Heart left ventricle (tissue), 13 donors: ENCODE measurements around the gene CASZ1.

Source experiments
- CTCF ChIP-seq, 12 donors: fragments of 200-600 bp; sonication (generic) in 4 of 12; IDR thresholded peaks; one replicate each; pipeline versions ENCODE4 v1.5.0 to v1.8.0; 2018 to 2022; ENCODE audit warnings: antibody characterized with exemption in 12 of 12, mild to moderate bottlenecking in 5 of 12
- POLR2A ChIP-seq, 2 donors: fragments of 450-650 bp; IDR thresholded peaks; one replicate each; pipeline ENCODE4 v1.6.1; 2017; ENCODE audit warnings: antibody characterized with exemption in 2 of 2, mild to moderate bottlenecking in 2 of 2, moderate library complexity in 2 of 2
- donor health status: ischemic (EF 13 %, LVEDD 7.1; RV severe dilation, severe dysfunction).
- donor health status: DM: no; HTN: yes; CAD: no.
- donor health status: DM: no; HTN: no; CAD: no.
- donor health status: ischemic (EF 25% LVEDD 6.9; RV normal size, moderate dysfunction).
- donor health status: ischemic (EF 25% LVEDD 5.7; RV mildly dilated, moderate dysfunction).
- donor health status: ischemic (EF 35%, LVEDD 5.7; RV mildly dilated, moderate dysfunction).
- donor health status: nonischemic (EF 11% LVEDD 7.7; RV severe dilation, severe dysfunction).
- donor health status: DM: yes; HTN: yes; CAD: no.
- donor health status: PGD.
- donor health status: ischemic (EF 29% LVEDD 5.4; RV normal size, mild dysfunction).
- donor health status: nonischemic (EF 23%, LVEDD 6.1; RV moderate dilation, normal function).

GRCh38 chr1:10613340-10613739 lies 183.1 kb downstream of the CASZ1 start:
- TF ChIP-seq CTCF (IDR thresholded peaks at IDR 0.05) (no peak), POLR2A (IDR thresholded peaks at IDR 0.05) (no peak)
